ENCODE results near the gene SMIM20.

DNA sequence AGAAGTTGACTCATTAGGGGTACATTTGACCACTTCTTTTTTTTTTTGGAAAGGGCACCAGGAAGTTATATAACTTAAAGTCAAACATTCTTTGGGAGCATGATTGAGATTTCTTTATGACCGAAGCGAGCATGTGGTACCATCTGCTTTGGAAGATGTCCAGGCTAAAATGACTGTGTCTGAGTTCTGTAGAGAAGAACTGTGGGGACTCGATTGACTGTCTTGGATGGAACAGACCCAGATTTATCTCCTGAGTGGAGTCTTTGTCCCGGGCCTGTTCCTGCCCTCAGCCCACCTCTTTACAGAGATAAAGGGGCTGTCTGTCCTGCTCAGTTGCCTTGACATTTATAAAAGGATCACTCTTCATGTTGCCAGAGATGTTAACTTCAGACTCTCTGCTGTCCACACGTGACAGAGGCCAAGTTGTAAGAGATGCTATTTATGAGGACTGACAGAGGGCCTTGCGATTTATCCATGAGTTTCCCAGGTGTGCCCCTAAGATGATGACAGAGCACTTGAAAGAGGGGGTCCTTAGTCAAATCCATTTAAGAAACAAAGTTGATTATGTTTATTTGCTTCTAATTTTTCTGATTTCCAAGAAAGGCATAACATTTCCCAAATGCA is 16.8 kb downstream of the SMIM20 start:
- TF ChIP-seq CTCF (IDR thresholded peaks at IDR 0.05 in 4 of 5, conservative IDR thresholded peaks at IDR 0.05 in 1 of 5) (no peak), POLR2A (IDR thresholded peaks at IDR 0.05) (no peak)

All from gastrocnemius medialis (tissue), 4 donors.